HepG2 (cell line): ENCODE results near the gene FIBP. TPM values are rescaled to one million over a fixed set of nuclear protein-coding genes. Genes with fewer than 3 reads are reported as not detected.

Experiments
- ARNT2 ChIP-seq: sonication (generic); formaldehyde crosslinking; IDR thresholded peaks from 2 replicates; pipeline ENCODE4 v1.8.0; 2022; ENCODE audit warnings: mild to moderate bottlenecking, low read depth, missing genetic modification reagents, moderate library complexity
- ATF7-NPFF ChIP-seq: sonication (generic); formaldehyde crosslinking; IDR thresholded peaks from 2 replicates; pipeline ENCODE4 v1.8.1; 2023; ENCODE audit warnings: mild to moderate bottlenecking, low read depth, missing genetic modification reagents, moderate library complexity
- BORCS8-MEF2B ChIP-seq: sonication (generic); formaldehyde crosslinking; IDR thresholded peaks from 2 replicates; pipeline ENCODE4 v1.8.0; 2022; ENCODE audit warnings: mild to moderate bottlenecking, missing genetic modification reagents
- EED ChIP-seq: sonication (generic); formaldehyde crosslinking; IDR thresholded peaks from 2 replicates; pipeline ENCODE4 v1.5.0; 2020; ENCODE audit warnings: mild to moderate bottlenecking, missing genetic modification reagents
- HOXA5 ChIP-seq: sonication (generic); formaldehyde crosslinking; IDR thresholded peaks from 2 replicates; pipeline ENCODE4 v1.4.0; 2020; ENCODE audit warnings: missing genetic modification reagents
- HOXA9 ChIP-seq: sonication (generic); formaldehyde crosslinking; IDR thresholded peaks from 2 replicates; pipeline ENCODE4 v1.8.1; 2022; ENCODE audit warnings: missing genetic modification reagents, mild to moderate bottlenecking, moderate library complexity, borderline replicate concordance
- MXI1 ChIP-seq: IDR thresholded peaks from 3 replicates; pipeline ENCODE4 v1.6.1; 2012; ENCODE audit warnings: low read depth, low read length, inconsistent platforms, borderline replicate concordance
- NFYC ChIP-seq: IDR thresholded peaks from 2 replicates; pipeline ENCODE4 v1.6.1; 2016; ENCODE audit warnings: missing genetic modification reagents, missing compliant biosample characterization
- POLR2G ChIP-seq: fragments of 200-400 bp; formaldehyde crosslinking; IDR thresholded peaks from 2 replicates; pipeline ENCODE4 v1.6.1; 2018; ENCODE audit warnings: mild to moderate bottlenecking, low read depth, low read length, moderate library complexity
- SAFB2 ChIP-seq: sonication (generic); formaldehyde crosslinking; IDR thresholded peaks from 2 replicates; pipeline ENCODE4 v1.5.1; 2020; ENCODE audit warnings: missing genetic modification reagents, low read depth, mild to moderate bottlenecking, borderline replicate concordance
- SCMH1 ChIP-seq: sonication (generic); formaldehyde crosslinking; IDR thresholded peaks from 2 replicates; pipeline ENCODE4 v1.9.0; 2021; ENCODE audit warnings: missing genetic modification reagents, mild to moderate bottlenecking, borderline replicate concordance
- ZFP90 ChIP-seq: sonication (generic); formaldehyde crosslinking; IDR thresholded peaks from 2 replicates; pipeline ENCODE4 v1.8.0; 2022; ENCODE audit warnings: missing genetic modification reagents, mild to moderate bottlenecking, inconsistent platforms, borderline replicate concordance
- ZNF431 ChIP-seq: sonication (generic); formaldehyde crosslinking; IDR thresholded peaks from 2 replicates; pipeline ENCODE4 v1.9.0; 2022; ENCODE audit warnings: missing genetic modification reagents, low read depth, mild to moderate bottlenecking, borderline replicate concordance
- polyA plus RNA-seq, 8 experiments: library from polyadenylated mRNA; depleted of rRNA in 3 of 8; stranded (reverse) in 7 of 8; unstranded in 1 of 8; fragments of >200 nt; fragmentation: Illumina TruSeq in 4 of 8; extraction: Trizol in 4 of 8; gene quantifications; 2 replicates each; pipeline versions ENCODE4 v1.2.1 to v1.2.3, GENCODE V29; 2011 to 2016; ENCODE audit warnings: low read depth in 4 of 8, missing spikeins in 1 of 8, mixed read lengths in 1 of 8; ENCODE audit not compliant: insufficient read depth in 1 of 8
- total RNA-seq, 5 experiments: library from RNA; depleted of rRNA; stranded (reverse); fragments of >200 nt; fragmentation: Illumina TruSeq; extraction: Trizol; gene quantifications; 2 replicates each; pipeline ENCODE4 v1.2.3, GENCODE V29; 2016; ENCODE audit warnings: low read depth in 1 of 5
- TF ChIP-seq, protein P1 (sequence below): IDR thresholded peaks from 2 replicates; pipeline ENCODE4 v1.6.1; 2016; ENCODE audit warnings: low read depth, missing genetic modification reagents, missing compliant biosample characterization
- TF ChIP-seq, protein P2 (sequence below): IDR thresholded peaks from 2 replicates; pipeline ENCODE4 v1.6.1; 2018; ENCODE audit warnings: missing genetic modification reagents, mild to moderate bottlenecking, missing compliant biosample characterization
- TF ChIP-seq, protein P3 (sequence below): sonication (generic); formaldehyde crosslinking; IDR thresholded peaks from 2 replicates; pipeline ENCODE4 v1.4.0; 2020; ENCODE audit warnings: missing genetic modification reagents, borderline replicate concordance
- TF ChIP-seq, protein P4 (sequence below): sonication (generic); formaldehyde crosslinking; IDR thresholded peaks from 2 replicates; pipeline ENCODE4 v1.4.0; 2020; ENCODE audit warnings: missing genetic modification reagents

Gene FIBP
- total and polyA plus RNA-seq, 2 of the 13 experiments (the other 11 are each of a cell fraction or from before 2014, with no cell fraction given), result 42.9 to 62.1 TPM

DNA sequence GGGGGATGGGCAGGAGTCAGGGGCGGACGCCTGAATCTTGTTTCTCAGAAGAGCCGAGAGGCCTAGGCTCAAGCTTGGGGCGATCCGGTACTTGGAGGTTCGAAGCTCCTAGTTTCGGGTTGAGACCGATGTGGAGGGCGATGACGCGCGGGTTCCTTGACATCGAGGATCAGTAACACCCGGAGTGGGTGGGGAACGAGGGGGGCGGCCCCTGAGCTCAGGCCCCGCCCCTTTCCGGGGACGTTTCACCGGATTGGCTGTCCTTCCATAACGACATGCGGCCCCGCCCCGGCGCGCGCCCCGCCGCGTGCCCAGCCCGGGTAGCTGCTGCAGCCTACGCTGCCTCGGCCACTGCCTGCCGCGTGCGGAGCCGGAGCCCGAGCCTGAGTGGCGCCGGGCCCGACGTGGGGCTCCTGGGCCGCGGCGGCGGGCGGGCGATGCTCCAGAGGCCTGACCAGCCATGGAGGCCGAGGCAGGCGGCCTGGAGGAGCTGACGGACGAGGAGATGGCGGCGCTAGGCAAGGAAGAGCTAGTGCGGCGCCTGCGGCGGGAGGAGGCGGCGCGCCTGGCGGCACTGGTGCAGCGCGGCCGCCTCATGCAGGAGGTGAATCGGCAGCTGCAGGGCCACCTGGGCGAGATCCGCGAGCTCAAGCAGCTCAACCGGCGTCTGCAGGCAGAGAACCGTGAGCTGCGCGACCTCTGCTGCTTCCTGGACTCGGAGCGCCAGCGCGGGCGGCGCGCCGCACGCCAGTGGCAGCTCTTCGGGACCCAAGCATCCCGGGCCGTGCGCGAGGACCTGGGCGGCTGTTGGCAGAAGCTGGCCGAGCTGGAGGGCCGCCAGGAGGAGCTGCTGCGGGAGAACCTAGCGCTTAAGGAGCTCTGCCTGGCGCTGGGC is 2.3 kb upstream of the FIBP start, which contains the start of gene CCDC85B (continued):
- TF ChIP-seq, protein P1, sequence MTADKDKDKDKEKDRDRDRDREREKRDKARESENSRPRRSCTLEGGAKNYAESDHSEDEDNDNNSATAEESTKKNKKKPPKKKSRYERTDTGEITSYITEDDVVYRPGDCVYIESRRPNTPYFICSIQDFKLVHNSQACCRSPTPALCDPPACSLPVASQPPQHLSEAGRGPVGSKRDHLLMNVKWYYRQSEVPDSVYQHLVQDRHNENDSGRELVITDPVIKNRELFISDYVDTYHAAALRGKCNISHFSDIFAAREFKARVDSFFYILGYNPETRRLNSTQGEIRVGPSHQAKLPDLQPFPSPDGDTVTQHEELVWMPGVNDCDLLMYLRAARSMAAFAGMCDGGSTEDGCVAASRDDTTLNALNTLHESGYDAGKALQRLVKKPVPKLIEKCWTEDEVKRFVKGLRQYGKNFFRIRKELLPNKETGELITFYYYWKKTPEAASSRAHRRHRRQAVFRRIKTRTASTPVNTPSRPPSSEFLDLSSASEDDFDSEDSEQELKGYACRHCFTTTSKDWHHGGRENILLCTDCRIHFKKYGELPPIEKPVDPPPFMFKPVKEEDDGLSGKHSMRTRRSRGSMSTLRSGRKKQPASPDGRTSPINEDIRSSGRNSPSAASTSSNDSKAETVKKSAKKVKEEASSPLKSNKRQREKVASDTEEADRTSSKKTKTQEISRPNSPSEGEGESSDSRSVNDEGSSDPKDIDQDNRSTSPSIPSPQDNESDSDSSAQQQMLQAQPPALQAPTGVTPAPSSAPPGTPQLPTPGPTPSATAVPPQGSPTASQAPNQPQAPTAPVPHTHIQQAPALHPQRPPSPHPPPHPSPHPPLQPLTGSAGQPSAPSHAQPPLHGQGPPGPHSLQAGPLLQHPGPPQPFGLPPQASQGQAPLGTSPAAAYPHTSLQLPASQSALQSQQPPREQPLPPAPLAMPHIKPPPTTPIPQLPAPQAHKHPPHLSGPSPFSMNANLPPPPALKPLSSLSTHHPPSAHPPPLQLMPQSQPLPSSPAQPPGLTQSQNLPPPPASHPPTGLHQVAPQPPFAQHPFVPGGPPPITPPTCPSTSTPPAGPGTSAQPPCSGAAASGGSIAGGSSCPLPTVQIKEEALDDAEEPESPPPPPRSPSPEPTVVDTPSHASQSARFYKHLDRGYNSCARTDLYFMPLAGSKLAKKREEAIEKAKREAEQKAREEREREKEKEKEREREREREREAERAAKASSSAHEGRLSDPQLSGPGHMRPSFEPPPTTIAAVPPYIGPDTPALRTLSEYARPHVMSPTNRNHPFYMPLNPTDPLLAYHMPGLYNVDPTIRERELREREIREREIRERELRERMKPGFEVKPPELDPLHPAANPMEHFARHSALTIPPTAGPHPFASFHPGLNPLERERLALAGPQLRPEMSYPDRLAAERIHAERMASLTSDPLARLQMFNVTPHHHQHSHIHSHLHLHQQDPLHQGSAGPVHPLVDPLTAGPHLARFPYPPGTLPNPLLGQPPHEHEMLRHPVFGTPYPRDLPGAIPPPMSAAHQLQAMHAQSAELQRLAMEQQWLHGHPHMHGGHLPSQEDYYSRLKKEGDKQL (CRISPR knock-in tag), result no peak
- TF ChIP-seq NFYC, result peak; percentile 65
- peak; percentile 62; the same call in 1 of the 2 replicates for TF ChIP-seq HOXA9
- no peak for TF ChIP-seq SCMH1 (CRISPR knock-in tag)
- peak; percentile 87 for TF ChIP-seq POLR2G
- peak; percentile 61 for TF ChIP-seq SAFB2 (CRISPR knock-in tag)
- peak; percentile 90; the same call in 1 of the 2 replicates for TF ChIP-seq ZNF431
- TF ChIP-seq MXI1, result peak; percentile 90; the same call in 1 of the 3 replicates
- peak; percentile 90 for TF ChIP-seq BORCS8-MEF2B (CRISPR knock-in tag)
- peak; percentile 79 for TF ChIP-seq ATF7-NPFF (CRISPR knock-in tag)
- TF ChIP-seq, protein P2, sequence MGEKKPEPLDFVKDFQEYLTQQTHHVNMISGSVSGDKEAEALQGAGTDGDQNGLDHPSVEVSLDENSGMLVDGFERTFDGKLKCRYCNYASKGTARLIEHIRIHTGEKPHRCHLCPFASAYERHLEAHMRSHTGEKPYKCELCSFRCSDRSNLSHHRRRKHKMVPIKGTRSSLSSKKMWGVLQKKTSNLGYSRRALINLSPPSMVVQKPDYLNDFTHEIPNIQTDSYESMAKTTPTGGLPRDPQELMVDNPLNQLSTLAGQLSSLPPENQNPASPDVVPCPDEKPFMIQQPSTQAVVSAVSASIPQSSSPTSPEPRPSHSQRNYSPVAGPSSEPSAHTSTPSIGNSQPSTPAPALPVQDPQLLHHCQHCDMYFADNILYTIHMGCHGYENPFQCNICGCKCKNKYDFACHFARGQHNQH (CRISPR knock-in tag), result peak; percentile 43; the same call in 1 of the 2 replicates
- peak; percentile 95 for TF ChIP-seq ARNT2 (CRISPR knock-in tag)
- peak; percentile 21 for TF ChIP-seq HOXA5
- TF ChIP-seq, protein P3, sequence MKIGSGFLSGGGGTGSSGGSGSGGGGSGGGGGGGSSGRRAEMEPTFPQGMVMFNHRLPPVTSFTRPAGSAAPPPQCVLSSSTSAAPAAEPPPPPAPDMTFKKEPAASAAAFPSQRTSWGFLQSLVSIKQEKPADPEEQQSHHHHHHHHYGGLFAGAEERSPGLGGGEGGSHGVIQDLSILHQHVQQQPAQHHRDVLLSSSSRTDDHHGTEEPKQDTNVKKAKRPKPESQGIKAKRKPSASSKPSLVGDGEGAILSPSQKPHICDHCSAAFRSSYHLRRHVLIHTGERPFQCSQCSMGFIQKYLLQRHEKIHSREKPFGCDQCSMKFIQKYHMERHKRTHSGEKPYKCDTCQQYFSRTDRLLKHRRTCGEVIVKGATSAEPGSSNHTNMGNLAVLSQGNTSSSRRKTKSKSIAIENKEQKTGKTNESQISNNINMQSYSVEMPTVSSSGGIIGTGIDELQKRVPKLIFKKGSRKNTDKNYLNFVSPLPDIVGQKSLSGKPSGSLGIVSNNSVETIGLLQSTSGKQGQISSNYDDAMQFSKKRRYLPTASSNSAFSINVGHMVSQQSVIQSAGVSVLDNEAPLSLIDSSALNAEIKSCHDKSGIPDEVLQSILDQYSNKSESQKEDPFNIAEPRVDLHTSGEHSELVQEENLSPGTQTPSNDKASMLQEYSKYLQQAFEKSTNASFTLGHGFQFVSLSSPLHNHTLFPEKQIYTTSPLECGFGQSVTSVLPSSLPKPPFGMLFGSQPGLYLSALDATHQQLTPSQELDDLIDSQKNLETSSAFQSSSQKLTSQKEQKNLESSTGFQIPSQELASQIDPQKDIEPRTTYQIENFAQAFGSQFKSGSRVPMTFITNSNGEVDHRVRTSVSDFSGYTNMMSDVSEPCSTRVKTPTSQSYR (CRISPR knock-in tag), result no peak; the same call in 1 of the 2 replicates
- peak; percentile 80 for TF ChIP-seq EED (CRISPR knock-in tag)
- TF ChIP-seq ZFP90, result peak; percentile 63; the same call in 1 of the 2 replicates
- TF ChIP-seq, protein P4, sequence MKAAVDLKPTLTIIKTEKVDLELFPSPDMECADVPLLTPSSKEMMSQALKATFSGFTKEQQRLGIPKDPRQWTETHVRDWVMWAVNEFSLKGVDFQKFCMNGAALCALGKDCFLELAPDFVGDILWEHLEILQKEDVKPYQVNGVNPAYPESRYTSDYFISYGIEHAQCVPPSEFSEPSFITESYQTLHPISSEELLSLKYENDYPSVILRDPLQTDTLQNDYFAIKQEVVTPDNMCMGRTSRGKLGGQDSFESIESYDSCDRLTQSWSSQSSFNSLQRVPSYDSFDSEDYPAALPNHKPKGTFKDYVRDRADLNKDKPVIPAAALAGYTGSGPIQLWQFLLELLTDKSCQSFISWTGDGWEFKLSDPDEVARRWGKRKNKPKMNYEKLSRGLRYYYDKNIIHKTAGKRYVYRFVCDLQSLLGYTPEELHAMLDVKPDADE (CRISPR knock-in tag), result 0 out of 2 replicates have a peak, but pooled peaks have one; percentile 78
